ENCODE results near the gene ELMO1. TPM values are rescaled to one million over a fixed set of nuclear protein-coding genes. Genes with fewer than 3 reads are reported as not detected.
A peak's percentile ranks its signal among the peaks of the same experiment; 100 is the strongest.

Gene ELMO1
- total RNA-seq, 1 donor from 2014 or later = 112 TPM

DNA sequence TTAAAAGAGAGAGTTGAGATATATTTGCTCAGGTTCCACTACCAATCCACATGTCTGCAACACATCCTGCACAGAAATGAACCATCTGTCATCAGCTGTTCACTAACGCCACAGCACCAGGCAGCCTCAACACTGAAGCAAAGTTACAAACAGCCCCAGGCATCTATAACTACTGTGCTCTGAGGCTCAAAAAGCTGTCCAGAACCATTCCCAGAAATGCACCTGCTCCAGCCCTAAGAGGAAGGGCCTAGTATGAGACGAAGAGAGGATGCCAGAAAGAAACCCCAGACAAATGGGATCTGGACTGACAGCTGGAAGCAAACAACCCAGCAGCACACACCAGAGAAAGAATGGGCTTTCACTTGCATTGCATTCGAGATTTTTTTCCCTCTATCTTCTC, 159.3 kb downstream of the ELMO1 start:
- no peak for DNase-seq (ENCODE audit: low spot score)
- H3K4me1 Mint-ChIP-seq (ENCODE audit: low read depth) = peaks cover 39% of the 10 kb centered on the region
- H3K4me3 Mint-ChIP-seq (ENCODE audit: low read depth) = no peak overlapping the region
- H3K27me3 Mint-ChIP-seq (ENCODE audit: low read depth) = no peaks in the 10 kb centered on the region
- H3K9me3 Mint-ChIP-seq = no peaks in the 10 kb centered on the region
- peaks cover 27% of the 10 kb centered on the region for H3K36me3 Mint-ChIP-seq (ENCODE audit: low read depth)
- intact Hi-C loops (cut with micrococcal nuclease) = no loop called here
- H3K27ac Mint-ChIP-seq = no peak overlapping the region

DNA sequence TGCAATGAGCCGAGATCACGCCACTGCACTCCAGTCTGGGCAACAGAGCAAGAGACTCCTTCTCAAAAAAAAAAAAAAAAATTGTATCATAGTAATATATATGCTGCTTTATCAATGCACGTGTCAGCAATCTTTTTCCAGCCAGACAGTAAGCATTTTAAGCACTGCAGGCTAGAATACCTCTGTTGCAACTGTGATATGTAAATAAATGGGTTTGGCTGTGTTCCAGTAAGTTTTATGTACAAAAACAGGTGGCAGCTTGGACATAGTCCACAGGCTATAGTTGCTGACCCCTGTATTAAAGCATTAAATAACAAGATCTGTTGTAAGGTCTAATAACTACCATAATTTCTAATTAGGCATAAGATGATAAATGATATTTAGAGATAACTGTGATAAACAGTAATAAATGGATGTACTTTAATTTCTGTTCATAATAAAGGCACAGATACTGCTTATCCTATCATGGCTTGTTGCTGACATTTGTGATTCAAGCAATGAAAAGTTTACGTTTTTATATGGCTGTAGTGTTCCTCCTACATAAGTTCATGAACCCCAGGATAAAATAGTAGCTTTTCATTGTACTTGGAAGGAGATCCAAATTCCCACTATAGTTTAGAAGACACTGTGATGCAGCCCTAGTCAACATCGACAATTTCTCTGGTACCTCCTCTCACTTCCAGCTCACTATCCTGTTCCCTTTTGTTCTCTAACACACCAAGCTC, 161.4 kb downstream of the ELMO1 start:
- H3K4me3 Mint-ChIP-seq (ENCODE audit: low read depth) = no peak overlapping the region
- no peak for DNase-seq (ENCODE audit: low spot score)
- peaks cover 26% of the 10 kb centered on the region for H3K36me3 Mint-ChIP-seq (ENCODE audit: low read depth)
- peaks cover 43% of the 10 kb centered on the region for H3K4me1 Mint-ChIP-seq (ENCODE audit: low read depth)
- H3K9me3 Mint-ChIP-seq = no peaks in the 10 kb centered on the region
- intact Hi-C loops (cut with micrococcal nuclease) = no loop called here
- no peak overlapping the region for H3K27ac Mint-ChIP-seq
- H3K27me3 Mint-ChIP-seq (ENCODE audit: low read depth) = no peaks in the 10 kb centered on the region

DNA sequence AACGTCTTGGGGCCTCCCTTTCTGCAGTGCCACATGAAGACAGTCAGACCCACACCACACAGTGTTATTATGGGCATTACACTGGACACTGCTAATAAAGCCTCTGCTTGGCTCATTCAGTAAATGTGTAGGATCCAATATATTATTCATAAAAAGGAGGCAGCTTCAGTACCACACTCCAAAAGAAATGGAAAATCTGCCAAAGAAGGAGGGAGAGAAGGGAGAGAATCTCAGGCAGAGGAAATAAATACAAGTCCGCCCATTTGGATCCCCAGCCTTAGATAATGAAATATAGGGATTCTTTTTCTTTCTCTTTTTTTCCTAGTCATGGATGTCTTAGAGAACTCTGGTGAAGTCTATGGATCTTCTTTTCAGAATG, 162.2 kb downstream of the ELMO1 start:
- intact Hi-C loops (cut with micrococcal nuclease) = no loop called here
- no peak overlapping the region for H3K4me3 Mint-ChIP-seq (ENCODE audit: low read depth)
- no peaks in the 10 kb centered on the region for H3K9me3 Mint-ChIP-seq
- peaks cover 43% of the 10 kb centered on the region for H3K4me1 Mint-ChIP-seq (ENCODE audit: low read depth)
- H3K27me3 Mint-ChIP-seq (ENCODE audit: low read depth) = no peaks in the 10 kb centered on the region
- no peak for DNase-seq (ENCODE audit: low spot score)
- H3K27ac Mint-ChIP-seq = peak overlapping the region; percentile 12
- peaks cover 28% of the 10 kb centered on the region for H3K36me3 Mint-ChIP-seq (ENCODE audit: low read depth)

- intact Hi-C loops (cut with micrococcal nuclease) = loop anchor here (1.0 kb wide), 1 partner anchor 56 kb away; no protein-coding TSS in a partner anchor
- peaks cover 42% of the 10 kb centered on the region for H3K4me1 Mint-ChIP-seq (ENCODE audit: low read depth)
- H3K9me3 Mint-ChIP-seq = no peaks in the 10 kb centered on the region
- peak overlapping the region; percentile 5 for H3K27ac Mint-ChIP-seq
- H3K36me3 Mint-ChIP-seq (ENCODE audit: low read depth) = peaks cover 28% of the 10 kb centered on the region
- no peaks in the 10 kb centered on the region for H3K27me3 Mint-ChIP-seq (ENCODE audit: low read depth)
- no peak overlapping the region for H3K4me3 Mint-ChIP-seq (ENCODE audit: low read depth)
- DNase-seq (ENCODE audit: low spot score) = no peak
Observed at GRCh38 chr7:37285706-37286453, 162.8 kb downstream of the ELMO1 start.

GRCh38 chr7:37284805-37285231, 163.8 kb downstream of the ELMO1 start:
- H3K27me3 Mint-ChIP-seq (ENCODE audit: low read depth) = no peaks in the 10 kb centered on the region
- peaks cover 33% of the 10 kb centered on the region for H3K36me3 Mint-ChIP-seq (ENCODE audit: low read depth)
- H3K27ac Mint-ChIP-seq = no peak overlapping the region
- no peak overlapping the region for H3K4me3 Mint-ChIP-seq (ENCODE audit: low read depth)
- no peak for DNase-seq (ENCODE audit: low spot score)
- intact Hi-C loops (cut with micrococcal nuclease) = loop anchor here (1.0 kb wide), 2 partner anchors 57 to 68 kb away; no protein-coding TSS in a partner anchor
- H3K4me1 Mint-ChIP-seq (ENCODE audit: low read depth) = peaks cover 41% of the 10 kb centered on the region
- H3K9me3 Mint-ChIP-seq = no peaks in the 10 kb centered on the region

GRCh38 chr7:37284285-37284684, 164.4 kb downstream of the ELMO1 start:
- no peak for DNase-seq (ENCODE audit: low spot score)
- no peak overlapping the region for H3K4me3 Mint-ChIP-seq (ENCODE audit: low read depth)
- H3K27ac Mint-ChIP-seq = no peak overlapping the region
- intact Hi-C loops (cut with micrococcal nuclease) = loop anchor here (1.0 kb wide), 1 partner anchor 69 kb away; no protein-coding TSS in a partner anchor
- no peaks in the 10 kb centered on the region for H3K27me3 Mint-ChIP-seq (ENCODE audit: low read depth)
- peaks cover 38% of the 10 kb centered on the region for H3K4me1 Mint-ChIP-seq (ENCODE audit: low read depth)
- H3K9me3 Mint-ChIP-seq = no peaks in the 10 kb centered on the region
- H3K36me3 Mint-ChIP-seq (ENCODE audit: low read depth) = peaks cover 33% of the 10 kb centered on the region

- peaks cover 28% of the 10 kb centered on the region for H3K36me3 Mint-ChIP-seq (ENCODE audit: low read depth)
- H3K27ac Mint-ChIP-seq = no peak overlapping the region
- DNase-seq (ENCODE audit: low spot score) = no peak
- no peaks in the 10 kb centered on the region for H3K27me3 Mint-ChIP-seq (ENCODE audit: low read depth)
- H3K4me3 Mint-ChIP-seq (ENCODE audit: low read depth) = no peak overlapping the region
- peaks cover 34% of the 10 kb centered on the region for H3K4me1 Mint-ChIP-seq (ENCODE audit: low read depth)
- intact Hi-C loops (cut with micrococcal nuclease) = loop anchor here (1.0 kb wide), 1 partner anchor 70 kb away; no protein-coding TSS in a partner anchor
- H3K9me3 Mint-ChIP-seq = no peaks in the 10 kb centered on the region
Observed at GRCh38 chr7:37283716-37284115, 164.9 kb downstream of the ELMO1 start.

DNA sequence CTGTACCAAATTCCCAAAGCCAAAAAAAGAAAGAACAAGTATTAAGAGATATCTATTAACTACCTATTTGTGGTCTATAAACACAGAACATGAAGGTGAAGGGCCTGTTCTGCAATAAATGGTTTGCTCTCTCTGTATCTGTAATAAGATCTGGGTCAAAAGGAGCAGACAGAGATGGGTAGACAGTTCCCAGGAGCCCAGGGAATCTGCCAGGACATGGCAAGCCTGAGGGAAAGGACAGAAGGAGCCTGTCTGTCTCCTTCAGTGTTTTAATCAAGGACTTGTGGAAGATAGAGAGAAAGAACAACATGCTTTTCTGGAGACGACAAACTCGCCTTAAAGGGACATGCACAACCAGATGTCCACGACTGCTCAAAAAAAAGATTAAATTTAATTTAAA, 165.7 kb downstream of the ELMO1 start:
- no peaks in the 10 kb centered on the region for H3K9me3 Mint-ChIP-seq
- H3K36me3 Mint-ChIP-seq (ENCODE audit: low read depth) = peaks cover 24% of the 10 kb centered on the region
- H3K27ac Mint-ChIP-seq = no peak overlapping the region
- no peak for DNase-seq (ENCODE audit: low spot score)
- H3K27me3 Mint-ChIP-seq (ENCODE audit: low read depth) = no peaks in the 10 kb centered on the region
- H3K4me3 Mint-ChIP-seq (ENCODE audit: low read depth) = no peak overlapping the region
- H3K4me1 Mint-ChIP-seq (ENCODE audit: low read depth) = peaks cover 33% of the 10 kb centered on the region
- intact Hi-C loops (cut with micrococcal nuclease) = no loop called here

DNA sequence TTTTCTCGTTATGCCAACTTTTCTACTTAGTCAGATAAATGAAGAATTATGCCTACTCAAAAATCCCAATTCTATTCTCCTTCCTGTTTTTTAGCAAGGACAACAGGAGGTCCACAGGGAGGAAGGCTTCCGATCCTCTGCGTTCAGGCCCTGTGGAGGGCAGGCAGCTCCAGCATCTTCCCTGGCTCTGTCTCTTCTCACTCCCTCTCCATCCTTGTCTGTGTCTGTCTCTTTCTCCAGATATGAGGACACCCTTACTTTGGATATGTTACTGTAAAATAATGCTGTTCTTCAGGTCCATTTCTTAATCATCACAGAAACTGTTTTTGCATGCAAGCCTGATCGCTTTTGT, 166.6 kb downstream of the ELMO1 start:
- peaks cover 24% of the 10 kb centered on the region for H3K36me3 Mint-ChIP-seq (ENCODE audit: low read depth)
- intact Hi-C loops (cut with micrococcal nuclease) = no loop called here
- no peaks in the 10 kb centered on the region for H3K9me3 Mint-ChIP-seq
- no peaks in the 10 kb centered on the region for H3K27me3 Mint-ChIP-seq (ENCODE audit: low read depth)
- H3K4me3 Mint-ChIP-seq (ENCODE audit: low read depth) = no peak overlapping the region
- peaks cover 34% of the 10 kb centered on the region for H3K4me1 Mint-ChIP-seq (ENCODE audit: low read depth)
- no peak for DNase-seq (ENCODE audit: low spot score)
- no peak overlapping the region for H3K27ac Mint-ChIP-seq

DNA sequence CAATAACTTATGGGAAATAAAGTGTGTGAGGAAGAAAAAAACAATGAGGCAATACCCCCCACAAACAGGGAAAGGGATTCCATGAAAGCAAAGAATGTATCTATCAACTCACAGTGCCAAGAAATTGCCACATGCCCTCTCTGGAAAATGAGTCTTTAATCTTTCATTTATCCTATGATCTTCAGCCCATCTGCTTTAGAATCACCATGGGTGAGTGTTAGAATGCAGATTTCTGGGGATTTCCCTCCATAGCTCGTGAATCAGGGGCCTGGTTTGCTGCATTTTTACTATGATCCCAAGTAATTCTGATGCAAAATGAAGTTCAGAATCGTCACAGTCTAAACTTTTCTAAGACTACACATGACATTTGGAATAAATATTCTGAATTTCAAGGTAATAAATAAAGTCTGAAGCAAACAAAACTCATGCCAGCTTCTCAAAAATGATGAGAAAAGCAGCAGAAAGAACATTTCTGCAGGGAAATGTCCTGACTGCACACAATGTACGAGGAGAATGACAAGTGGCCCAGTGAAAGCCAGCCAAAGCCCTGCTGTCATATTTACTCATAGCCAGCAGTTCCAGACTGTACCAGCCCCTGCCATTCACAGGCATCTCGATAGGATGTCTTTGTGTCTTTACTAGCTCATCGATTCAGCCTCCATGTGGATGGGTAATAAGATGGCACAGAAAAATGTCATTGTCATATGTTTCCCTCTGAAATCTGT, 167.1 kb downstream of the ELMO1 start:
- DNase-seq (ENCODE audit: low spot score) = no peak
- Mint-ChIP-seq H3K36me3 (ENCODE audit: low read depth) (peaks cover 24% of the 10 kb centered on the region), H3K27ac (no peak overlapping the region), H3K9me3 (no peaks in the 10 kb centered on the region), H3K4me1 (ENCODE audit: low read depth) (peaks cover 34% of the 10 kb centered on the region), H3K27me3 (ENCODE audit: low read depth) (no peaks in the 10 kb centered on the region), H3K4me3 (ENCODE audit: low read depth) (no peak overlapping the region)
- intact Hi-C loops (cut with micrococcal nuclease) = no loop called here

DNA sequence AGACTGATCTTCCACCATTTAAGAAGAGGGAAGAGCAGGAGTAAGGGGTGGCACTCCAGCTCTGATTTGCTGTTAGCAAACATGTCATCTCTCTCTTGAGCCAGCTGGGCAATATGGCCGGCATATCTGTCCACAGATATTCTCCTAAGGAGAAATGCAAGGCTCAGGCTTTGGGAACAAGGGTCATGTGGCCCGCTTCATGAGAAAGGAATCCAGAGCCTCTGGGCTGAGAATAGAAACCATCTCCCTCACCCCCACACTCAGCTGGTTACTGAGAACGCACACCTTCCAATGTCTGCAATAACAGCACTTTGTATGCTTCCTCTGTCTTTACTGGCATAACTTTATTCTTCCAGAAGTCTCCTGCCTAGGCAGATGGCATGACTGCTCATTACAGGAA, 171.2 kb downstream of the ELMO1 start:
- intact Hi-C loops (cut with micrococcal nuclease) = no loop called here
- Mint-ChIP-seq H3K36me3 (ENCODE audit: low read depth) (peaks cover 38% of the 10 kb centered on the region), H3K27ac (no peak overlapping the region), H3K4me3 (ENCODE audit: low read depth) (no peak overlapping the region), H3K9me3 (no peaks in the 10 kb centered on the region), H3K4me1 (ENCODE audit: low read depth) (peaks cover 29% of the 10 kb centered on the region), H3K27me3 (ENCODE audit: low read depth) (no peaks in the 10 kb centered on the region)
- DNase-seq (ENCODE audit: low spot score) = no peak

DNA sequence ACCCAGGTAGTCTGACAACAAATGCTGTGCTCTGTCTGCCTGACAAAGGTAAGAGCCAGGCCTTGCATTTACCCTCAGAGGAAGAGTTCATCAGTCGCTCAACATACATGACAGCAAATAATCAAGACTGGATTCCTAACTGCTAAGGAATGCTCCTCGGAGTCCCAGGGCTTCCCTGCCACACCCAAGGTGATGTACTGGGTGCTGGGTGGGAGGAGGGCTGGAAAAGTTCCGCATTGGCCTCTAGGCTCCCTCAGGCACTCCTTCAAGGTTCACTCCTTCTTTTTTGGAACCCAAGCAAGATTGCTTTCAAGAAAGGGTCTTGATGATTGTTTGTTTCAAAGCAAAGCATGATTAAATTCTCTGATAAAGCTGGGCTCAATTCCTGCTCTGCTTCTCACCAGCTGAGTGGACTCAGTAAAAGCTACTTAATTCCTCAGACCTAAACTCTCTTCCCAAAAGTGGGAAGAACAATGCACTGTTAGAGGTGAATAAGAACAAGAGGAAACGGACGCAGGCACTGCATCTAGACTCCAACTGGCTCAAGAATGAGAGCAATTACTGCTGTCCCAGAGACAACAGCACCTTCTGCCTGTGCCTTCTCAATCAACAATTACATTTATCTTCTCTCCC, 173.5 kb downstream of the ELMO1 start:
- Mint-ChIP-seq H3K36me3 (ENCODE audit: low read depth) (peaks cover 42% of the 10 kb centered on the region), H3K27ac (no peak overlapping the region), H3K4me1 (ENCODE audit: low read depth) (peaks cover 40% of the 10 kb centered on the region), H3K27me3 (ENCODE audit: low read depth) (no peaks in the 10 kb centered on the region), H3K4me3 (ENCODE audit: low read depth) (no peak overlapping the region), H3K9me3 (no peaks in the 10 kb centered on the region)
- DNase-seq (ENCODE audit: low spot score) = no peak
- intact Hi-C loops (cut with micrococcal nuclease) = no loop called here
